LNCAP (cell line): Measurements from ENCODE around the gene RETREG2.
A peak's percentile ranks its signal among the peaks of the same experiment; 100 is the strongest.

ENCODE experiments used
- CTCF ChIP-seq: fragments of 450-650 bp; IDR thresholded peaks from 2 replicates; pipeline ENCODE4 v1.5.1; 2017; ENCODE audit warnings: mild to moderate bottlenecking

The RETREG2 gene

DNA sequence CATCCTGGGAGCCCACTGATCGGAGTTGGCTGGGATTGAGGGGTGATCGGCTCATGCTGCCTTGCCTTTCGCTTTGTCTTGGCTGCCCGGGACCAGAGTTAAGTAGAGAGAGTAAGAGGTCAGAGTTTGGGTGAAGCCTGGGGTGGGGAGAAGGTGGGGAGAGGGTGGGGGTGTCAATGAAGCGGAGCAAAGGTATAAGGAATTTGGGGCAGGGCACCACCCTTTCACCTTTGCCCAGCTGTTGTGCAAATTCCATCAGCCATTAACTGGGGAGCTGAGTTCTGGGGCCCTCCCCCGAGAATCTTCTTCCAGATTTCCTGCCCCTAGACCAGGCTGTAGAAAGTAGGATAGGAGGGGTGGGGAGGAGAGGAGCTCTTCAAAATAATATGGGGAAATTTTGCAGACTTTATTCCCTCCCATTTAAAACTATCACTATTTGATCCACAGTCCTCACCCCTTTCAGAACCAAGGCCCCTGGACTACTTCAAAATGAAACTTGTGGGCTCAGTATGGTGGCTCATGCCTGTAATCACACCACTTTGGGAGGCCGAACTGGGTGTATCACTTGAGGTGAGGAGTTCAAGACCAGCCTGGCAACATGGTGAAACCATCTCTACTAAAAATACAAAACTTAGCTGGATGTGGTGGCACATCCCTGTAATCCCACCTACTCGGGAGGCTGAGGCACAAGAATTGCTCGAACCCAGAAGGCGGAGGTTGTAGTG lies 8.0 kb upstream of the RETREG2 start, which contains the start of gene SLC23A3:
Gene SLC23A3 (minus strand): TSS at position 100 of the 725 bp plus-strand sequence. CDS start 45 bp downstream, at position 55.
- no peak for TF ChIP-seq CTCF

GRCh38 chr2:219171231-219171651 lies 6.8 kb upstream of the RETREG2 start:
- peak; percentile 57 for TF ChIP-seq CTCF

DNA sequence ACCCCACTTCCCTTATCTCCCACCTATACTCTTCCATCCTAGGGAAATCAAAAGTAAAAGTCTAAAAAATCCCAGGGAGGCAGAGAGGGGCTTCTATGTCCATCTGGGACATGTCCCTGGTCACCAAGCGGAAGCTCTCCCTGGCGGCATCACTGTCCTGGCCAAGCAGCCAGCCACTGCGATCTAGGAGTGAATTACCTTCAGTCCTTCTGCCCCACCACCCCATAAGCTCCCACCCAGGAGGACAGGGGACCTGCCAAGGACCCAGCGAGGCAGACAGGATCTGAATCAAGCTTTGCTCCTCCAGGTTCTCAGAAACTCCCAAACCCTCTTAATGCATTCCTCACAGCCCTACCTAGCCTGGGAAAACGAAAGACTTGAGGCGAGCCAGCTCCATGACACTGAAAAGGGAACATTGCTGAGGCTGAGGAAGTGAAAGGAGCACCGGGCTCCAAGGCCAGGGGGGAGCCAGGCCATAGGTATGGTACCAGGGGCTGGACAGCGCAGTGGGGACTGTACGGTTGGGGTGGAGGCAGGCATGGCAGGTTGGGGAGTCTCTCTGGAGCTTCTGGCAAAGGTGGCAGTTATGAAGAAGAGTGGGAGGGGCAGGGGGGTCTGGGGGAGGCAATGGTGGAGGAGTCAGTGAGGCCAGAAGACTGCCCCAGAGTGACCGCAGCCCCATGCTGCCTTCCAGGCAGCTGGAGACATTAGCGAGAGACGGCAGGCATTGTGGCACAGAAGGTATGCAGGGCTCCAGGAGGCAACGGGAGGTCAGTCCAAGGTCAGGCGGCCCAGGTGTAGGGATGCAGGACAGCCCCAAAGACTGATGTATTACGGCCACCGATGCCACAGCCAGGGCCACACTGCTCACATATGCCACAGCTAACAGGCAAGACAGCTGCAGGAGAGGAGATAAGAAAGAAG lies 5.6 kb upstream of the RETREG2 start:
- TF ChIP-seq CTCF, result no peak

- no peak for TF ChIP-seq CTCF
These were observed 4.9 kb upstream of the RETREG2 start for GRCh38 chr2:219173176-219173575.

- TF ChIP-seq CTCF, result no peak
These were observed 3.9 kb upstream of the RETREG2 start for GRCh38 chr2:219174146-219174545.

DNA sequence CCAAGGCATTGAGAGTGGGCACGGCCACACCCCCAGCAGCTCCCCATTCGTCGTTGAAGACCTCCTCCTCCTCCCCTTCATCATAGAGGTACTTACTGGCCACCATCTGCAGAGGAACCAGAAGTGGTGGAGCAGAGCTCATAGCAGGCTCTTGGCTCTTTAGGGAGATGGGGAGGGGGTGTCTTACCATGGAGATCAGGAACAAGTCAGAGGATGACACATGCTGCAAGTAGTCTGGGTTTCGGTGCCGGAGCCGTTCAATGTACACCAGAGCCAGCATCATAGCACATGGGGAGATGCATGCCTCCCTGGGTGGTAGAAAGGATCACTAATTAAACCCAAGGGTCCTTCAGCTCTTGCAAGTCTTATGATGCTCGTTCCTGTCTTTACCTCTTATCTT lies 3.3 kb upstream of the RETREG2 start:
- no peak for TF ChIP-seq CTCF

GRCh38 chr2:219175486-219175885 lies 2.6 kb upstream of the RETREG2 start:
- TF ChIP-seq CTCF, result no peak
